ENCODE results near the gene MTF2.
"Not testable (repeated sequence)": the region's sequence is repeated elsewhere in the genome, so short reads cannot be mapped to it uniquely, and the experiment has no call there.

Gene MTF2

DNA sequence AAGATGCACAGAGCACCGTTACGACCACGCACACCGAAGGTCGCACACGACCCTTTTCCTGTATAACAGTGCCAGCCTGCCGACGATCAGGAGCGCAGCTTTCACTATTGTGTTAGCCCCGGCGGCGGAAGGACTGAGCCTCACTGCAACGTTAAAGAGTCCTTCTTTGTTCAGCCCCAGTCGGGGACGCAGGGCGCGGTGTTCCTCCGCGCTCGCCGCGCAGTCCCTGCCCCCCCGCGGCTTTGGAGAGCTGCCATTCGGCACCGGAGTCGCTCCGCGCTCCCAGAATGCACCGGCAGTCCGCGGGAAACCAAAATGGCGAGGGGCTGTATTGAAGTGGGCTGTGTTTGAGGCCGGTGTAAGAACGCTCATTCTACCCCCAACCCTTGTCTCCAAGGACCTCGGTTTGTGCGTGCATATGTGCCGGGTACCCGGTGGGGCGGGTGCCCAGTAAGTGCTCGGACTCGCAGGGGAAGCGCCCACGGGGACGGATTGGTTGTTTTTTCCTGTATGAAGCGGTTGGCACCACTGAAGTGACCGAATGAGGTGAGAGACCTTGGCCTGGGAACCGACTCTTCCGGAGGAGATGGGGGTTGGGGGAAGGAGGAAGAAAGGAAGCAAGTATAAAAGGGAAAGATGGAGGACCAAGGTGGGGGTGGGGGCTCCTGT lies at the start of gene MTF2:
TSS of gene MTF2 (plus strand) at position 298 of the 669 bp plus-strand sequence. CDS start at position 542, 244 bp downstream.
- peak; percentile 99 for DNase-seq

DNA sequence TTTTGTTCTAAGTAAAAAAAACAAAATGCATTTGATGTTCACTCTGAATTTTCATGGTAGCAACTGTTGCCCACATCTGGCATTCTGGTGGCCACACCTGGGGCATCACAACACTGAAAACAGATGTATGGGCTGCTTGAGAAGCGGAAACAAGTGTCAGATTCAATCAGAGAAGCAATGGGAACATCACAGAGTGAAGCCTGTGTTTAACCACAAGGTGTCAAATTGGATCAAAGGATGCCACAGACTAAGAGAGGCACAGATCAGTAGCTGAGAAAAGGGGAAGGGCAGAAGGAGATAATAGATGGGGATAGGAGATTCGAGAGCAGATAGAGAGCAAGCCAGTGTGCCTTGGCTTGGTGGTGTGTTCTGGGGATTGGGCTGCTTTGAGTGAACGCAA lies 49.8 kb upstream of the MTF2 start:
- DNase-seq: peak; percentile 75

DNA sequence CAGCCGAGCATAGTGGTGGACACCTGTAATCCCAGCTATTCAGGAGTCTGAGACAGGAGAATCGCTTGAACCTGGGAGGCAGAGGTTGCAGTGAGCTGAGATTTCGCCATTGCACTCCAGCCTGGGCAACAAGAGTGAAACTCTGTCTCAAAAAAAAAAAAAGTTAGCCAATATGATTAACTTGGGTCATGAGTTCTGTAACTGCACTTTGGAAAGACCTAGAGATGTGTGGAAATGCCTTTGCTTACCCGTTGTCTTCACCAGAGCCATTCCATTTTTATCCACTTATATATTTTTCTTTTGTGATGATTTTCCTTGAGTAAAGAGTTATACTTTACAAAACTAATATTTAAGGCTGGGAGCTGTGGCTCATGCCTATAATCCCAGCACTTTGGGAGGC lies 48.9 kb upstream of the MTF2 start:
- not testable (repeated sequence) for DNase-seq

DNA sequence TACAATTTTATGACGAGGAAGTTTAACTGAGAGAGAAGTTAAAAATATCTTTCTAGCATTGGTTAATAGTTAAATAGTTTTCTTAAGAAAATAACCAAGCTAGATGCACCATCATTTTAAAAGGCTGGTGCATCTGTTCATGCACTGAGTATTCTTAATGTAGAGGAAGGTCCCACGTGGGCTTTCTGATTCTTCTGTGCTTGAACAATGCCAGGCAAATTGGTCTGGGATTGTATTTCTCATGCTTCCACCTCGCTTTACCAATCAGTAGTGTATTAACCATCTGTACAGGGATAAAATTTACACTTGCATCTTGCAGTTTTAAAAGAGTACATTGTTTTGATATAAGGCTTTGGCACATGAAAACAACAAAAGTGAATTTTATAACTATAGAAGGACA lies 47.4 kb upstream of the MTF2 start:
- no peak for DNase-seq

DNA sequence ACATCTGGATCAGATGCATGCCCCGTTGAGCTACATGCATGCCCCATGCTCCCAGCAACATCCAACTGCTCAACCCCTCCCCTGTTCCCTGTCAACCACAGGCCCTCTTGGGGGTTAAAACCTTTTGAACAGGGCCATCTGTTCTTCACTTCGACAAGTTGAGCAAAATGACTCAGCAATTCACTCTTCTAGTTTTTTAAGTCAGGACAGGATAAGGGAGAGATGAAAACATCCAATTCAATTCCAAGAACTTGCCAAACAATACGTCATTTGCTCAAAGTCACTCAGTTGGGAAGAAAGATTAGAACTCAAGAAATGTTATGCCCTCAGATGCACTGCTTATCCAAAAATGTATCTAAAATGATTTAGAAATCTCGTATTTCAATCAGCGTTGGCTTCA lies 46.1 kb upstream of the MTF2 start:
- peak; percentile 84 for DNase-seq

DNA sequence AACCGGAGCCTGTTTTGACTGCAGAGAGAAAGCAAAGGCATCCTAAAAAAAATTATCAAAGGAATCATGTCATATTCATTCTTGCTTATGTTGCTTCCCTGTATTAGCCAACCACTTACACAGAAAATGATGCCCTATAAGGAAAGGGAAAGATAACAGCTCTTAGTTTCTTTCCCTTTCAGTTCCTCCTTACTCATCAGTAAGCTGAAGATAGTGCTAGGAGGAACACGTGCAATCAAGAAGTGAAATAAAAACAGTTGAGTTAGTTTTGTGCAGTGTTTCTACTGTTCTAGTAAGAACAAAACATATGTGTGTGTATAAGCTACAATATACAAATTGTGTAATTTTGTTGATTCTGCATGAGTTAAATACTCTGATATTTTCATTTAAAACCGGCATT lies 45.3 kb upstream of the MTF2 start:
- no peak for DNase-seq

DNA sequence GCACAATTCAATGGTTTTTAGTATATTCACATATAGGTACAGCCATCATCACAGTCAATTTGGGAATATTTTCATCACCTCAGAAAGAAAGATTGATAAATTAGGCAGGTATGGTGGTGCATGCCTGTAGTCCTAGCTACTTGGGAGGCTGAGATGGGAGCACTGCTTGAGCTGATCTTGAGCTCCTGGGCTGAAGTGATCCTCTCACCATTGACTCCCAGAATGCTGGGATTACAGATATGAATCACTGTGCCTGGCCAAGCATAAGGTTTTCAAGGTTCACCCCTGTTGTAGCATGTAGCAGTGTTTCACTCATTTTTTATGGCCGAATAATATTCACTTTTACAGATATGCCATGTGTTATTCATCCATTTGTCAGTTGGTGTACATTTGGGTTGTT lies 44.7 kb upstream of the MTF2 start:
- no peak for DNase-seq

DNA sequence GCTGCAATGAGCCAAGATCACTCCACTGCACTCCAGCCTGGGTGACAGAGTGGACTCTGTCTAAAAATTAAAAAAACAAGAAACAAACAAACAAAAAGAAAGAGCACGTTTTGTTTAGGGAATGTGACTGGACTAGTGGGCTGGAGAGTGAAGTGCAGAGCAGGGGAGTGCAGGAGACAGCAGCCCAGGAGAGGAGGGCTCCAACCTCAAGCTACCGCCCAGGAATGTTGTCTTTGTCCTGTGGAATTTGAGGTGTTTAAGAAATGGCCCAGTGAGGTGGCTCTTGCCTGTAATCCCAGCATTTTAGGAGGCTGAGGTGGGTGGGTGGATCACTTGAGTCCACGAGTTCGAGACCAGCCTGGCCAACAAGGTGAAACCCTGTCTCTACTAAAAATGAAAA lies 42.4 kb upstream of the MTF2 start:
- no peak for DNase-seq

DNA sequence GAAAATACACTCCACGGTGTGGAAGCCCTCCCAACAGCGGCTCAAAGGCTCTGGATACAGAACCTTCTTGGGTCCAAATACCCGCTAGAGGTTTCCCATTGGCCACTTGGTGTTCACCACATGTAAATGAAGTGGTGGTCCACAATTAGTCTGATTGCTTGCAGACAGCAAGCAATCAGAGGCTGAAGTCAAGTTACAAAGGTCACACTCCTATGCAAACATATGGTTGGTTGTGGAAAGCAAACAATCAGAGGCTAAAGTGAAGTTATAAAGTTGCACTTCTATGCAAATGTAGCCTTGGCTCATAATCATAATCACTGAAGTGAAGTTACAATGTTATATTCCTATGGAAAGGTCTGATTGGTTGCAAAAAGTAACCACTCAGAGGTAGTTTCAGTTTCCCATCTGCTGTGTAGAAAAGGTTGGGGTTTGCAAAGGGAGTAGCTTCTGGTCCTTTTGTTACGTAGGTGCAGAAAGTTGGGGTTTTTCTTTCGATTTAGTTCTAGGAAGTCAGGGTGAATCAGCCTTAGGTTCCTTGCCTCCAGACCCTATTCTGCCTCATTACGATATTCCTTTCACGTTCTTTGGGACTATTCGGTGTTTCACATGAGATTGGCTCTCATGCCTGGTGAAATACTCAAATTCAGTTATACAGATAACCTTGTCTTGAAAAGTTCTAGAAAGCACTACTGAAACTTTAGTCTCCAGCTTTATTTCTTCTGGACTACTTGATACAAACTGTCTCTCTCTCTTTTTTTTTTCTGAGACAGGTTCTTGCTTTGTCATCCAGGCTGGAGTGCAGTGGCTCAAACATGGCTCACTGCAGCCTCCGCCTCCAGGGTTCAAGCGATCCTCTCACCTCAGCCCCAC lies 36.7 kb upstream of the MTF2 start:
- no peak for DNase-seq

DNA sequence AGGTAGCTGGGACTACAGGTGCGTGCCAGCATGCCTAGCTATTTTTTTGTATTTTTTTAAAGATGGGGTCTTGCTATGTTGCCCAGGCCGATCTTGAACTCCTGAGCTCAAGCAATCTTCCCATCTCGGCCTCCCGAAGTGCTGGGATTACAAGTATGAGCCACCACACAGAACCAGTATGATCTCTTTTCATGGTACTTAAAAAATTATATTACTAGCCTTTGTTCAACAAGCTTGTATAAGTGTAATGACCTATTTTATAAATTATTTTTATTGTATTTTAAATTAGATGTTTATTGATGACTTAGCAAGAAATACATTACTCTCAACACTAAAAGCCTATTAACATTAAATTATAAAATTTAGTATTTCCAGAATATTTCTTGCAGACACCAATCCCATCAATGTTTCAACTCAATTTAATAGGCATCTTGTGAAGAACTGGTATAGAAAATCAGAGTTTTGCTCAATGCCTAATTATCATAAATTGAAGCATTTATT lies 36.0 kb upstream of the MTF2 start:
- no peak for DNase-seq

DNA sequence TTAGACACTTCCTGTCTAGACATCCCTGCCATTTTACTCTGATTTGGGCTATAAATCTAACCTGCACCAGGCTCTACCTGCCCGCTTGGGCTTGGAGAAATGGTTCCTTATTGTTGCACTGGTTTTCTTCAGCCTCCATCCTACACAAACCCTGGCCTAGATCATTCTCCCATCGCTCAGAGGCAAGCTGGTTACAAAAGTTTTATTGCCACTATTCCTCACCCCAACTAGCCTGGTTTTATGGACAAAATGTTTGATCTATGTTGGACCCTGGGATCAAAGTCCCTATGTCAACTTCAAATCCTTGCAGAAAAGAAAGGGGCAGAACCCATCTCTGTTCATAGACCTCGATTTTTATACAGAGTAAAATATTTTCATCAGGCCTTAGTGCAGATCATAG lies 31.5 kb upstream of the MTF2 start:
- no peak for DNase-seq

DNA sequence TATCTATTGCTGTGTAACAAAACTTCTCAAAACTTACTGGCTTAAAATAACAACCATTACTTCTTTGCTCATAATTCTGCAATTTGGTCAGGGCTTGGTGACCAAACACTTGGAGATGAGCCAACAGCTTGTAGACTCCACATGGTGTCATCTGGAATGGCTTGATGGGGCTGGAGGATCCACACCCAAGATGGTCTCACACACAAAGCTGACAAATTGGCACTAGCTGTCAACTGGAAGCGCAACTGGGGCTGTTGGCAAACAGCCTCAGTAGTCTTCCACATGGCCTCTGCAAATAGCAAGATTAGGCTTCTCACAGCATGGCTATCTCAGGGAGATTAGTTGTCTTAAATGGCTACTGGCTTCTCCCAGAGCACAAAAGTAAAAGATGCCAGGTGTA lies 27.1 kb upstream of the MTF2 start:
- peak; percentile 48 for DNase-seq

DNA sequence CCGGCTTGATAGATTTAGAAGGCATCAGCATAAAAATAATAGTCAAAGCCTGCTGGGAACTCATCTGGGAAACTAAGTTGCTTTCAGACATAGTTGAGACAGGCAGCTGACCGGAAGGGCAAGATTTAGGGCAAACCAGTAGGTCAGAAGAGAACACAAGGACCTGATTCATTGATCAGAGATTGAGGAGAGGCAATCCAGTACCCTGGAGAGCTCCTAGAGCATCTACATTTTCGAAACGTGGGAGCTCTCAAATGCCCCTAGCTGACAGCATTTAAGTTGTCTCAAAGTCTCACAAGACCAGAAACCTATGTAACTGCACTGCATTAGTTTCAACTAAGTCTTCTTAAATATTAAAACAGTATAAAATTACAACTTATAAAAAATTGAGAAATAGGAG lies 22.9 kb upstream of the MTF2 start:
- no peak for DNase-seq

DNA sequence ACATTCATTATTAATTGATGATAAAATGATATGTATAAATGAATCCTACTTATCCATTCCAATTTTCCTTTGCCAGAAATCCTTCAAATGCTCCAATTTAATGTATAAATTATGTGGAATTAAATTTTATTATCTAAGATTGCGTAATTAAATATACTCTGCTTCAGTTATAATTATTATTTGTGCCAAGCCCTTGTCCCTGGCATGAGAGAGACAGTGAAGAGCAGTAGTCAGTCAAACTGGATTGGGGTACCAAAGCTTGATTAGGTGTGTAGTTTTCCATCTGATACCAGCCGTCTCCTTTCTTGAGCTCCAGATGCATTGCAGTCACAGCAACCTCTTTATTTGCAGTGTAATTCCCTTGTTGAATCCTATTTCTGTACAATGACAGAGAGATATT lies 22.4 kb upstream of the MTF2 start:
- no peak for DNase-seq

DNA sequence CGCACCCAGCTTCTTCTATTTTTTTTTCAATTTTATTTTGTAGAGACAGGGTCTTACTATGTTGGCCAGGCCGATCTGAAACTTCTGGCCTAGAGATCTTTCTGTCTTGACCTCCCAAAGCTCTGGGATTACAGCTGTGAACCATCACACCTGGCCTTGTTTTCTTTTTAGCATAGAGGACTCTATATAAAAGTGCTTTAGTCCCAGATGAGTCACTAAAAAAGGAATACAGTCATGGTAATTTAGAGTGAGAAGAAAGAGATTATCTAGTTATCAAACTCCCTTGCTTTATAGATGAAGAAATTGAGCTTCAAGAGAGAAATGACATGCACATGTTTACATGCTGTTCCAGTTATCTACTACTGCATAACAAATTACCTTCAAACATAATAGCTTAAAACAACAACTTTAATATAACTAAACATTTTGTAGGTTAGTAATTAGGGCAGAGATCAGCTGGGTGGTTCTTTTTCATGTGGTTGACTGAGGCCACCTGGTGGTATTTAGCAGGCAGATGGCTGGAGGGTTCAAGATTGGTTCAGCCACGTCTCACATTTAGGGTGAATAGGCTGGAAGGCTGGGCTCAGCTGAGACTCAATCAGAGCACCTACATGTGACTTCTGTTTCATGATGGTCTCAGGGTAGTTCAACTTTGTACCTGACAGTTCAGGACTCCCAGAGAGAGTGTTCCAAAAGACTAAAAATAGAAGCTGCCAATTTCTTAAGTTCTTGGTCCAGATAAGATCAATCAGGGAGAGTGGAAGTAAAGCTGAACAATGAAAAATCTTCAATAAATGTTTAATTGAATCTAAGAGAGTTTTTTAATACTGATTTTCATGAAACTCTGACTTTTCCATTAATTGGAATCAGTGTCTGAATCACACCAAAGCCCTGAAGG lies 16.9 kb upstream of the MTF2 start:
- peak; percentile 85 for DNase-seq

DNA sequence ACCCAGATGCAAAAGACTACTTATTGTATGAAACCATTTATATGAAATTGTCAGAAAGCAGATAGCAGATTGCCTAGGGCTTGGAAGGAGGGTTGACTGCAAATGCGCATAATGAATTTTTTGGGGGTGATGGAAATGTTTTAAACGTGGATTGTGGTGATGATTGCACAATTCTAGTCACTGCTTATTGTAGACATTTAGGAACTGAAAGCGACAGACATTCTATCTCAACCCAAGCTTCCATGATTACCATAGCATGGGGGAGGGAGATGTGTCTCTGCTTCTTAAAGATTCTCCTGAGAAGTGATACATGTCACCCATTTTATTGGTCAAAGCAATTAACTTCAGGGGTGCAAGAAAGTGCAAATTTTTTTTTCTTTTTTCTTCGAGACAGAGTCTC lies 2.8 kb upstream of the MTF2 start:
- DNase-seq: no peak

DNA sequence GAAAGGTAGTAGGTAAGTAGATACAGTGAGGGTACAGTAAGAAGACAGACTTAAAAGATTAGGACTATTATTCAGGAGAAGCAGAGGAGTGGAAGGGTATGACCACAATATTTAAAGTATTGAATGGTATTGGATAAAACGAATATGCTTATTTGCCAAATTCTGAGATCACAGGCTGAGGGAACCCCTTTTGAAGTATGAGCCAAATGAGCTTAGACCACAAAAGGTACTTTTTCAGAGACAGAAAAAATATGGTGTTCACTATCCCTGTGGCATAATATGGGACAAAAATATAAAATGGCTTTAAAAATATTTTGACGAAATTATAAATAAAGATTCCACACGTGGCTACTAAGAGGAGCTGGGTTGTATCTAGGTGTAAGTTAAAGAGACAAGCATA lies 880 bp upstream of the MTF2 start:
- DNase-seq: no peak

DNA sequence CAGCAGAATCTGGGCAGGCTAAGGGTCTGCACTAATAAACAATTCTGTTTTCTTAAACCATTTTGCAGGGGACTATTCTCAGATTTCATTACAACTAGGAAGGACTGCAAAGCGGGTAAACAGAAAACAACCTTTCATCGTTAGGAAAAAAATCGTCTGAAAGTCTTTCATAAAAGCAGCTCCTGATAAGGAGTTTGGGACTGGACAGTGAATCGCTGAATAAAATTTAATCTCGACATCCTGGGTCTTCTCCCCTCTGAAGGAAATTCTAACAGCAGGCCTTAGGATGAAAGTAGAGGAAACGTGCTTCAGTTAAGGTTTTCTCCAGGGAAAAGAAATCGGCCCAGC lies 471 bp upstream of the MTF2 start:
- peak; percentile 66 for DNase-seq

DNA sequence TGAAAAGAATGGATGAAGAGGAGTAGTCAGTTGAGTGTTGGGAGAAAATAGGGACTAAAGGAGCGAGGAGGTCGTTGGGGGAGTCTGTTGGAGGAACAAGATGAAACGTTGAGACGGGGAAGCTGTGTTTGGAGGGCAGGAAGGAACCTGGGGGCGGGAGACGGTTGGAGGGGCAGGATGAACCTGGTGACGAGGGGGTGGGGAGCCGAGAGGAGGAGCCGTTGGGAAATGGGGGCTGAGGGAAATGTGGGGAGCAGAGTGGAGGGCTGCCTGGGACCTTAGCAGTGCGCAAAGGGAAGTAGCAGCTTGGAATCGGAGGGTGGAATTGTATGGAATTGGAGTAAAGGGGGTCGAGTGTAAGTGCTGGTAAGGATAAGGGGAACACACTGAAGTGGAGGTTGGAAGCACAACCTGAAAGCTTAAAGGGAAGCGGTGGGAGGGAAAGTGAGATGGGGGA lies 630 bp downstream of the MTF2 start:
- DNase-seq: peak; percentile 82

DNA sequence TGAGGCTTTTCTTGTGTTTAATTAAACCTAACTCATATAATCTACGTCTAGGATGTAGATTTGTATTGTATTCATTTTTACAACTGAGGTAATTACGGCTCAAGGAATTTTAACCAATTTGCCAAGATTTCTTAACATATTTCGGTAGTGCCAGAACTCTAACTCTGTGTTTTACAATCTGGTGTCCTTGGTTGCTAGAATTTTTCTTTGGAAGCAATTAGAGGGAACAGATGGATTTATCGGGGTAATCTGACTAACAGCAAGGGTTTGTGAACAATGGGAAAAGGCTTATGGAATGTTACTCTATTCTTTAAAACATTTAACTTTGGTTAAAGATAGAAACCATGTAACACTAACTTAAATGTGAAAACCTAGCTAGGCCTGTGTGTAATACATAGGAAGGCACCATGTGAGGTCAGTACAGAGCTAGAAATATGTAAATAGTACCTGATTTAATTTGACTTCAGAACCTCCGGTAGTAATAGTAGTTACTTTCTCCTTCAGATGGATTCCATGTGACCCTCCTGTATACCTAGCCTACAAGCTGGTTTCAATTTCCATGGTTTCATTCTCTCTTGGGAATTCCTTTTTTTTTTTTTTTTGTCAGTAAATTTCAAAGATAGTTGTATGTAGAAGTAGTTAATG lies 1.2 kb downstream of the MTF2 start:
- DNase-seq: peak; percentile 58

DNA sequence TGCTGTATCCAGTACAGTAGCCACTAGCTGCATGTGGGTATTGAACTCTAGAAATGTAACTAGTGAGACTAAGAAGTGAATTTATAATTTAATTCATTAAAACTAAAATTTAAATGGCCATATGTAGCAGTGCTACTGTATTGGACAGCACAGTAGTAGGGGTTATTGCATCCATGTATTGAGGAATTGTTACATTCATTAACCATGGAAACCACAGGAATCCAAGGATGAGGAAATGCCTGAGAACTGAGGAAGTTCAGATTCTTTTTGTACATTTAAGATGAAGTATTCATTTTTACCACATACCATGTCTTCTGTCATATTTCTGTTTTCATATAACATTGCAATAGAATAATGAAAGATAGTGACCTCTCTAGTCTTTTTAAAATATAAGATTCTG lies 2.6 kb downstream of the MTF2 start:
- DNase-seq: no peak

DNA sequence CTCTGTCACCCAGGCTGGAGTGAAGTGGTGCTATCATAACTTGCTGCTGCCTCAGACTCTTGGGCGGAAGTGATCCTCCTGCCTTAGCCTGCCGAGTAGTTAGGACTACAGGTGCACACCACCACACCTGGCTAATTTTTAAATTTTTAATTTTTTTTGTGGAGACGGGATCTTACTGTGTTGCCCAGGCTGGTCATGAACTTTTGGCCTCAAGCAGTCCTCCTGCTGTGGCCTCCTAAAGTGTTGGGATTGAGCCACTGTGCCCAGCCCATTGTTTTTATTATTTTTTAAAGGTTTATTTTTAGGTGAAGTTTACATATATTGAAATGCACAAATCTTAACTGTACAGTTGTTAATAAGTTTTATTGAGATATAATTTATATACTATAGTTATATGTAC lies 3.2 kb downstream of the MTF2 start:
- DNase-seq: no peak

DNA sequence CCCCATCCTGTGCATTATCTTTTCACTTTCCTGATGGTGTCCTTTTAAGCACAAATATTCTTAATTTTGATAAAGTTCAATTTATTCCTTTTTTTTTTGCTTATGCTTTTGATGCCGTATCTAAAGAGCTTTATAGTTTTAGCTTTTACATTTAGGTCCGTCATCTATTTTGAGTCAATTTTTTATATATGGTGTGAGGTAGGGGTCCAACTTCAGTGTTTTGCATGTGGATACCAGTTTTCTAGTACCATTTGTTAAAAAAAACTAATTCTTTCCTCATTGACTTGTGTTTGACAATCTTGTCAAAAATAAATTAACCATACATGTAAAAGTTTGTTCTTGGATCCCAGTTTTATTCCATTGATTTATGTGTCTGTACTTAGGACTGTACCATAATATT lies 4.9 kb downstream of the MTF2 start:
- no peak for DNase-seq
